ENCODE results near the gene CALD1. TPM values are rescaled to one million over a fixed set of nuclear protein-coding genes. Genes with fewer than 3 reads are reported as not detected.

Gene CALD1
- total and polyA plus RNA-seq, 2 experiments from 2014 or later, result 132 to 842 TPM

DNA sequence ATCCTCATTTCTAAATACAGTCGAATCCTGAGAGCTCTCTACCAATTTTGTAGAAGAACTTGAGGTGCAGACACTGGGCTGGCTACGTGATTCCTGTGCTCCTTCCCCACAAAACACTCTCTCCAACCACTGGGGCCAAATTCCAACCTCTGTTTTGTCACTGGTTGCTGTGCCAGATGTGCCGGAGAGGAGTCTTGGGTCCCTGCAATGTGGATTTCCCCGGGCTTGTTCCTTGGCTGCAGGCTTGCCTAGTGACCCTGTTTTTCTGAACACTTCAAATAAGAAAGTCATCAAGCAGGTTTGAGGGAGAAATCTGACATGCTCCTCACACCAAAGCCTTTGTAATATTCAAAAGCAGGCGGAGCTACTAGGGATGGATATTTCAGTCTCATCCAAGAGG is 162.5 kb downstream of the CALD1 start:
- Histone ChIP-seq H2AFZ (no peak overlapping the region), H3K36me3 (ENCODE audit: insufficient read depth) (peaks cover 4% of the 10 kb centered on the region), H3K4me1 (ENCODE audit: insufficient read depth) (no peaks in the 10 kb centered on the region), H3K27me3 (ENCODE audit: insufficient read depth) (no peaks in the 10 kb centered on the region), H3F3A (replicated peaks; ENCODE audit: low read depth) (no peaks in the 10 kb centered on the region), H3K79me2 (replicated peaks; ENCODE audit: insufficient read depth) (no peaks in the 10 kb centered on the region), H3K27ac (ENCODE audit: low read depth) (peak overlapping the region; percentile 13; the same call in 1 of the 2 replicates), H3K9me2 (ENCODE audit: insufficient read depth) (no peaks in the 10 kb centered on the region), H4K20me1 (replicated peaks; ENCODE audit: insufficient read depth) (no peaks in the 10 kb centered on the region), H3K4me3 (no peak overlapping the region), H3K4me2 (no peak overlapping the region)
- peaks cover 21% of the 10 kb centered on the region for H3K4me1 Mint-ChIP-seq
- H3K27me3 Mint-ChIP-seq (ENCODE audit: insufficient read depth, low read depth, poor library complexity), result no peaks in the 10 kb centered on the region
- TF ChIP-seq, protein P1, sequence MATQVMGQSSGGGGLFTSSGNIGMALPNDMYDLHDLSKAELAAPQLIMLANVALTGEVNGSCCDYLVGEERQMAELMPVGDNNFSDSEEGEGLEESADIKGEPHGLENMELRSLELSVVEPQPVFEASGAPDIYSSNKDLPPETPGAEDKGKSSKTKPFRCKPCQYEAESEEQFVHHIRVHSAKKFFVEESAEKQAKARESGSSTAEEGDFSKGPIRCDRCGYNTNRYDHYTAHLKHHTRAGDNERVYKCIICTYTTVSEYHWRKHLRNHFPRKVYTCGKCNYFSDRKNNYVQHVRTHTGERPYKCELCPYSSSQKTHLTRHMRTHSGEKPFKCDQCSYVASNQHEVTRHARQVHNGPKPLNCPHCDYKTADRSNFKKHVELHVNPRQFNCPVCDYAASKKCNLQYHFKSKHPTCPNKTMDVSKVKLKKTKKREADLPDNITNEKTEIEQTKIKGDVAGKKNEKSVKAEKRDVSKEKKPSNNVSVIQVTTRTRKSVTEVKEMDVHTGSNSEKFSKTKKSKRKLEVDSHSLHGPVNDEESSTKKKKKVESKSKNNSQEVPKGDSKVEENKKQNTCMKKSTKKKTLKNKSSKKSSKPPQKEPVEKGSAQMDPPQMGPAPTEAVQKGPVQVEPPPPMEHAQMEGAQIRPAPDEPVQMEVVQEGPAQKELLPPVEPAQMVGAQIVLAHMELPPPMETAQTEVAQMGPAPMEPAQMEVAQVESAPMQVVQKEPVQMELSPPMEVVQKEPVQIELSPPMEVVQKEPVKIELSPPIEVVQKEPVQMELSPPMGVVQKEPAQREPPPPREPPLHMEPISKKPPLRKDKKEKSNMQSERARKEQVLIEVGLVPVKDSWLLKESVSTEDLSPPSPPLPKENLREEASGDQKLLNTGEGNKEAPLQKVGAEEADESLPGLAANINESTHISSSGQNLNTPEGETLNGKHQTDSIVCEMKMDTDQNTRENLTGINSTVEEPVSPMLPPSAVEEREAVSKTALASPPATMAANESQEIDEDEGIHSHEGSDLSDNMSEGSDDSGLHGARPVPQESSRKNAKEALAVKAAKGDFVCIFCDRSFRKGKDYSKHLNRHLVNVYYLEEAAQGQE (IDR thresholded peaks at IDR 0.05; ENCODE audit: unreplicated experiment), result no peak
- TF ChIP-seq EZH2 (IDR thresholded peaks at IDR 0.05; ENCODE audit: low read depth, unreplicated experiment) (no peak), EZH2phosphoT487 (IDR thresholded peaks at IDR 0.05; ENCODE audit: unreplicated experiment) (no peak), NANOG (IDR thresholded peaks at IDR 0.05; ENCODE audit: borderline replicate concordance) (no peak), CREB1 (CRISPR knock-in tag; IDR thresholded peaks at IDR 0.05; ENCODE audit: low read depth) (no peak), ZNF114 (CRISPR knock-in tag; IDR thresholded peaks at IDR 0.05) (no peak), JUNB (IDR thresholded peaks at IDR 0.05; ENCODE audit: unreplicated experiment) (no peak), POLR2AphosphoS5 (IDR thresholded peaks at IDR 0.05; ENCODE audit: low read depth) (no peak), STAT1 (IDR thresholded peaks at IDR 0.05; ENCODE audit: unreplicated experiment) (no peak), ZNF331 (CRISPR knock-in tag; IDR thresholded peaks at IDR 0.05; ENCODE audit: low read depth) (no peak)
- TF ChIP-seq, protein P2, sequence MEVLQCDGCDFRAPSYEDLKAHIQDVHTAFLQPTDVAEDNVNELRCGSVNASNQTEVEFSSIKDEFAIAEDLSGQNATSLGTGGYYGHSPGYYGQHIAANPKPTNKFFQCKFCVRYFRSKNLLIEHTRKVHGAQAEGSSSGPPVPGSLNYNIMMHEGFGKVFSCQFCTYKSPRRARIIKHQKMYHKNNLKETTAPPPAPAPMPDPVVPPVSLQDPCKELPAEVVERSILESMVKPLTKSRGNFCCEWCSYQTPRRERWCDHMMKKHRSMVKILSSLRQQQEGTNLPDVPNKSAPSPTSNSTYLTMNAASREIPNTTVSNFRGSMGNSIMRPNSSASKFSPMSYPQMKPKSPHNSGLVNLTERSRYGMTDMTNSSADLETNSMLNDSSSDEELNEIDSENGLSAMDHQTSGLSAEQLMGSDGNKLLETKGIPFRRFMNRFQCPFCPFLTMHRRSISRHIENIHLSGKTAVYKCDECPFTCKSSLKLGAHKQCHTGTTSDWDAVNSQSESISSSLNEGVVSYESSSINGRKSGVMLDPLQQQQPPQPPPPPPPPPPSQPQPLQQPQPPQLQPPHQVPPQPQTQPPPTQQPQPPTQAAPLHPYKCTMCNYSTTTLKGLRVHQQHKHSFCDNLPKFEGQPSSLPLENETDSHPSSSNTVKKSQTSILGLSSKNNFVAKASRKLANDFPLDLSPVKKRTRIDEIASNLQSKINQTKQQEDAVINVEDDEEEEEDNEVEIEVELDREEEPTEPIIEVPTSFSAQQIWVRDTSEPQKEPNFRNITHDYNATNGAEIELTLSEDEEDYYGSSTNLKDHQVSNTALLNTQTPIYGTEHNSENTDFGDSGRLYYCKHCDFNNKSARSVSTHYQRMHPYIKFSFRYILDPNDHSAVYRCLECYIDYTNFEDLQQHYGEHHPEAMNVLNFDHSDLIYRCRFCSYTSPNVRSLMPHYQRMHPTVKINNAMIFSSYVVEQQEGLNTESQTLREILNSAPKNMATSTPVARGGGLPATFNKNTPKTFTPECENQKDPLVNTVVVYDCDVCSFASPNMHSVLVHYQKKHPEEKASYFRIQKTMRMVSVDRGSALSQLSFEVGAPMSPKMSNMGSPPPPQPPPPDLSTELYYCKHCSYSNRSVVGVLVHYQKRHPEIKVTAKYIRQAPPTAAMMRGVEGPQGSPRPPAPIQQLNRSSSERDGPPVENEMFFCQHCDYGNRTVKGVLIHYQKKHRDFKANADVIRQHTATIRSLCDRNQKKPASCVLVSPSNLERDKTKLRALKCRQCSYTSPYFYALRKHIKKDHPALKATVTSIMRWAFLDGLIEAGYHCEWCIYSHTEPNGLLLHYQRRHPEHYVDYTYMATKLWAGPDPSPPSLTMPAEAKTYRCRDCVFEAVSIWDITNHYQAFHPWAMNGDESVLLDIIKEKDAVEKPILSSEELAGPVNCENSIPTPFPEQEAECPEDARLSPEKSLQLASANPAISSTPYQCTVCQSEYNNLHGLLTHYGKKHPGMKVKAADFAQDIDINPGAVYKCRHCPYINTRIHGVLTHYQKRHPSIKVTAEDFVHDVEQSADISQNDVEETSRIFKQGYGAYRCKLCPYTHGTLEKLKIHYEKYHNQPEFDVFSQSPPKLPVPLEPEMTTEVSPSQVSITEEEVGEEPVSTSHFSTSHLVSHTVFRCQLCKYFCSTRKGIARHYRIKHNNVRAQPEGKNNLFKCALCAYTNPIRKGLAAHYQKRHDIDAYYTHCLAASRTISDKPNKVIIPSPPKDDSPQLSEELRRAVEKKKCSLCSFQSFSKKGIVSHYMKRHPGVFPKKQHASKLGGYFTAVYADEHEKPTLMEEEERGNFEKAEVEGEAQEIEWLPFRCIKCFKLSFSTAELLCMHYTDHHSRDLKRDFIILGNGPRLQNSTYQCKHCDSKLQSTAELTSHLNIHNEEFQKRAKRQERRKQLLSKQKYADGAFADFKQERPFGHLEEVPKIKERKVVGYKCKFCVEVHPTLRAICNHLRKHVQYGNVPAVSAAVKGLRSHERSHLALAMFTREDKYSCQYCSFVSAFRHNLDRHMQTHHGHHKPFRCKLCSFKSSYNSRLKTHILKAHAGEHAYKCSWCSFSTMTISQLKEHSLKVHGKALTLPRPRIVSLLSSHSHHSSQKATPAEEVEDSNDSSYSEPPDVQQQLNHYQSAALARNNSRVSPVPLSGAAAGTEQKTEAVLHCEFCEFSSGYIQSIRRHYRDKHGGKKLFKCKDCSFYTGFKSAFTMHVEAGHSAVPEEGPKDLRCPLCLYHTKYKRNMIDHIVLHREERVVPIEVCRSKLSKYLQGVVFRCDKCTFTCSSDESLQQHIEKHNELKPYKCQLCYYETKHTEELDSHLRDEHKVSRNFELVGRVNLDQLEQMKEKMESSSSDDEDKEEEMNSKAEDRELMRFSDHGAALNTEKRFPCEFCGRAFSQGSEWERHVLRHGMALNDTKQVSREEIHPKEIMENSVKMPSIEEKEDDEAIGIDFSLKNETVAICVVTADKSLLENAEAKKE (CRISPR knock-in tag; IDR thresholded peaks at IDR 0.05), result no peak
- TF ChIP-seq, protein P3, sequence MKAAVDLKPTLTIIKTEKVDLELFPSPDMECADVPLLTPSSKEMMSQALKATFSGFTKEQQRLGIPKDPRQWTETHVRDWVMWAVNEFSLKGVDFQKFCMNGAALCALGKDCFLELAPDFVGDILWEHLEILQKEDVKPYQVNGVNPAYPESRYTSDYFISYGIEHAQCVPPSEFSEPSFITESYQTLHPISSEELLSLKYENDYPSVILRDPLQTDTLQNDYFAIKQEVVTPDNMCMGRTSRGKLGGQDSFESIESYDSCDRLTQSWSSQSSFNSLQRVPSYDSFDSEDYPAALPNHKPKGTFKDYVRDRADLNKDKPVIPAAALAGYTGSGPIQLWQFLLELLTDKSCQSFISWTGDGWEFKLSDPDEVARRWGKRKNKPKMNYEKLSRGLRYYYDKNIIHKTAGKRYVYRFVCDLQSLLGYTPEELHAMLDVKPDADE (IDR thresholded peaks at IDR 0.05), result no peak
- TF ChIP-seq, protein P4, sequence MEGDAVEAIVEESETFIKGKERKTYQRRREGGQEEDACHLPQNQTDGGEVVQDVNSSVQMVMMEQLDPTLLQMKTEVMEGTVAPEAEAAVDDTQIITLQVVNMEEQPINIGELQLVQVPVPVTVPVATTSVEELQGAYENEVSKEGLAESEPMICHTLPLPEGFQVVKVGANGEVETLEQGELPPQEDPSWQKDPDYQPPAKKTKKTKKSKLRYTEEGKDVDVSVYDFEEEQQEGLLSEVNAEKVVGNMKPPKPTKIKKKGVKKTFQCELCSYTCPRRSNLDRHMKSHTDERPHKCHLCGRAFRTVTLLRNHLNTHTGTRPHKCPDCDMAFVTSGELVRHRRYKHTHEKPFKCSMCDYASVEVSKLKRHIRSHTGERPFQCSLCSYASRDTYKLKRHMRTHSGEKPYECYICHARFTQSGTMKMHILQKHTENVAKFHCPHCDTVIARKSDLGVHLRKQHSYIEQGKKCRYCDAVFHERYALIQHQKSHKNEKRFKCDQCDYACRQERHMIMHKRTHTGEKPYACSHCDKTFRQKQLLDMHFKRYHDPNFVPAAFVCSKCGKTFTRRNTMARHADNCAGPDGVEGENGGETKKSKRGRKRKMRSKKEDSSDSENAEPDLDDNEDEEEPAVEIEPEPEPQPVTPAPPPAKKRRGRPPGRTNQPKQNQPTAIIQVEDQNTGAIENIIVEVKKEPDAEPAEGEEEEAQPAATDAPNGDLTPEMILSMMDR (conservative IDR thresholded peaks at IDR 0.05; ENCODE audit: low read depth in 2 of 2), result no peak
- no peaks in the 10 kb centered on the region for H3K9me3 Mint-ChIP-seq
- no peak overlapping the region for H3K4me3 Mint-ChIP-seq
- peak overlapping the region; percentile 73 for H3K27ac Mint-ChIP-seq
- H3K36me3 Mint-ChIP-seq (ENCODE audit: low read depth), result peaks cover 6% of the 10 kb centered on the region; the same call in 2 of the 3 replicates
- DNase-seq (ENCODE audit: low spot score) (peak; percentile 48), ATAC-seq (peak; percentile 65)

Data from GM23338 (cell line).